Measurements from ENCODE around the gene PPP2R5C.
"Not testable (repeated sequence)": the region's sequence is repeated elsewhere in the genome, so short reads cannot be mapped to it uniquely, and the experiment has no call there.

The PPP2R5C gene

GRCh38 chr14:101749756-101750155 lies 11.8 kb upstream of the PPP2R5C start:
- not testable (repeated sequence) for H2AK5ac ChIP-seq (ENCODE audit: low read length); H3K27me3 ChIP-seq (ENCODE audit: insufficient read depth, low read length); H3K79me2 ChIP-seq (ENCODE audit: control insufficient read depth, insufficient read depth, low read length, poor library complexity); H2AFZ ChIP-seq (ENCODE audit: insufficient read depth, low read length, poor library complexity); H3K36me3 ChIP-seq (ENCODE audit: control insufficient read depth in 1 of 2, insufficient read depth in 2 of 2, low read length in 2 of 2); H3K4me3 ChIP-seq (ENCODE audit: low read depth, low read length); H2BK12ac ChIP-seq (ENCODE audit: low read length); H2BK120ac ChIP-seq (ENCODE audit: insufficient read depth, low read length, poor library complexity); H3K4ac ChIP-seq (ENCODE audit: low read depth, low read length); H3K23ac ChIP-seq (ENCODE audit: low read length); H3K4me1 ChIP-seq (ENCODE audit: control insufficient read depth in 1 of 2, insufficient read depth in 2 of 2, low read length in 2 of 2); H3K27ac ChIP-seq (ENCODE audit: low read depth, low read length); H3K14ac ChIP-seq (ENCODE audit: low read length); H4K12ac ChIP-seq (ENCODE audit: low read depth, low read length); H3K18ac ChIP-seq (ENCODE audit: low read length); H3K4me2 ChIP-seq (ENCODE audit: low read length); H4K91ac ChIP-seq (ENCODE audit: low read depth, low read length); H3K79me1 ChIP-seq (ENCODE audit: low read length); DNase-seq; H4K8ac ChIP-seq (ENCODE audit: low read depth, low read length); H2BK5ac ChIP-seq (ENCODE audit: low read depth, low read length, poor library complexity); H3K9me3 ChIP-seq (ENCODE audit: insufficient read depth, low read depth, low read length); H3K9ac ChIP-seq (ENCODE audit: low read length)
- WGBS (ENCODE audit: extremely low coverage, insufficient coverage, insufficient read length), result no CpG with 5 or more reads among the region's 5 CpGs

DNA sequence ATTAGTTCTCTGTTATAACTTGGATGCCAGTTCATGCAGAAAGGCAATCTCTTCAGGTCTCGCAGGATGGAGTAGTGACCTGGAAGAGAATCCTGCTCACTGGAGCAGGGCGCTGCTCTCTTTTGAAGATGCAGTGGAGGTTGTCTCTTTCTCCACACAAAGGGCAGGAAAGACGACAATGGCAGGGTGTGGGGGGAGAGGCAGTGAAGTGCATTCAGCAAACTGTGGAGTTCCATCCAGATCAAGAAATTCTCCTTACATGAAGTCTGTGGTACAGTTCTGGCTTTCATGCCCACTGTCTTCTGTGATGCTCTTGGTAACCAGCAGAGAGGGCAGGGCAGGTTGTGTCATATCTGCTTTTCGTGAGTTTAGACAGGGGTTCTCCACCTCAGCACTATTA lies 6.6 kb upstream of the PPP2R5C start:
- peaks cover 3% of the 10 kb centered on the region for H3K9me3 ChIP-seq (ENCODE audit: insufficient read depth, low read depth, low read length)
- no peak overlapping the region for H3K23ac ChIP-seq (ENCODE audit: low read length)
- no peak for DNase-seq
- no peaks in the 10 kb centered on the region for H3K36me3 ChIP-seq (ENCODE audit: control insufficient read depth in 1 of 2, insufficient read depth in 2 of 2, low read length in 2 of 2)
- no peak overlapping the region for H3K4me3 ChIP-seq (ENCODE audit: low read depth, low read length)
- H3K4me1 ChIP-seq (ENCODE audit: control insufficient read depth in 1 of 2, insufficient read depth in 2 of 2, low read length in 2 of 2), result peaks cover 0 to under 1% of the 10 kb centered on the region in 2 experiments
- no peaks in the 10 kb centered on the region for H3K79me2 ChIP-seq (ENCODE audit: control insufficient read depth, insufficient read depth, low read length, poor library complexity)
- no CpG with 5 or more reads among the region's 4 CpGs for WGBS (ENCODE audit: extremely low coverage, insufficient coverage, insufficient read length)
- no peak overlapping the region for H2BK5ac ChIP-seq (ENCODE audit: low read depth, low read length, poor library complexity)
- H2AFZ ChIP-seq (ENCODE audit: insufficient read depth, low read length, poor library complexity), result no peak overlapping the region
- no peak overlapping the region for H2BK12ac ChIP-seq (ENCODE audit: low read length)
- no peak overlapping the region for H3K4me2 ChIP-seq (ENCODE audit: low read length)
- H3K27ac ChIP-seq (ENCODE audit: low read depth, low read length), result no peak overlapping the region
- no peak overlapping the region for H4K91ac ChIP-seq (ENCODE audit: low read depth, low read length)
- H3K18ac ChIP-seq (ENCODE audit: low read length), result no peak overlapping the region
- no peaks in the 10 kb centered on the region for H3K27me3 ChIP-seq (ENCODE audit: insufficient read depth, low read length)
- no peak overlapping the region for H3K9ac ChIP-seq (ENCODE audit: low read length)
- no peak overlapping the region for H3K4ac ChIP-seq (ENCODE audit: low read depth, low read length)
- no peak overlapping the region for H2AK5ac ChIP-seq (ENCODE audit: low read length)
- H4K8ac ChIP-seq (ENCODE audit: low read depth, low read length), result no peak overlapping the region
- no peaks in the 10 kb centered on the region for H3K79me1 ChIP-seq (ENCODE audit: low read length)
- H4K12ac ChIP-seq (ENCODE audit: low read depth, low read length), result no peak overlapping the region
- no peak overlapping the region for H2BK120ac ChIP-seq (ENCODE audit: insufficient read depth, low read length, poor library complexity)
- H3K14ac ChIP-seq (ENCODE audit: low read length), result no peak overlapping the region

DNA sequence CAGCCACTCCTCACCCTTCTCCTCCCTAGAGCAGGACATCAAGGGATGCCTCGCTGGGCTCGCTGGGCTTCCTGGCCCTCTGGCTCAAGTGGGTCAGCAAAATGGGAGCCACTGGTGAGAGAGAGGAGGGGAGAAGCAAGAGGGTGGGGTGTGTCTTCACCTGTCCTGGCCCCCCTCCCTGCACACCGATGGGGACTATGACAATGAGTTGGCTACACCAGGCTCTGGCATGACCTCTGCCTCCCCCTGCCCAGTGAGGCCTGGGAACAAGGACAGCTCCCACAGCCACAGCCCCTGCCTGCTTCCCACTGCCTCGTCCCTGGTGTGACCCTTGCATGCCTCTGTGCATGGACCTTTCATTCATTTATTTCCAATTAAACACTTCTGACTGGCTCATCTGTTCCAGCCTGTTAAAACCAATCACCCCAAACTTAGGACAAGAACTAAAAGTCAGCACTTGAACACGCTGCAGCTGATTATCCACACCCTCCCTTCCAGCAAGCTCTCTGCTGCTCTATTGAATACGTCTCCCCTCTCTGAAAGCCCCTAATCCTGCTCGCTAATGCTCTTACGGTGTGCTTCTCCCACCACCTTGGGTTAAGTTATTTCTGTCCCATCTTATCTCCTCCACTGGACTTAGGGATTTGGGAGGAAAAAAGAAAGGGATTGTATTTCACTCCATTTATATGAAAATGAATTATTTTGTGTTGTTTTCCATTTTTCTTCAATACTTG lies 5.8 kb upstream of the PPP2R5C start:
- no peak overlapping the region for H3K14ac ChIP-seq (ENCODE audit: low read length)
- H3K23ac ChIP-seq (ENCODE audit: low read length), result no peak overlapping the region
- H3K79me2 ChIP-seq (ENCODE audit: control insufficient read depth, insufficient read depth, low read length, poor library complexity), result no peaks in the 10 kb centered on the region
- no peak overlapping the region for H3K9ac ChIP-seq (ENCODE audit: low read length)
- WGBS (ENCODE audit: extremely low coverage, insufficient coverage, insufficient read length), result no CpG with 5 or more reads among the region's 8 CpGs
- no peak overlapping the region for H2BK5ac ChIP-seq (ENCODE audit: low read depth, low read length, poor library complexity)
- peaks cover 3% of the 10 kb centered on the region in 2 experiments for H3K4me1 ChIP-seq (ENCODE audit: control insufficient read depth in 1 of 2, insufficient read depth in 2 of 2, low read length in 2 of 2)
- no peaks in the 10 kb centered on the region for H3K36me3 ChIP-seq (ENCODE audit: control insufficient read depth in 1 of 2, insufficient read depth in 2 of 2, low read length in 2 of 2)
- H2AK5ac ChIP-seq (ENCODE audit: low read length), result no peak overlapping the region
- no peak overlapping the region for H4K12ac ChIP-seq (ENCODE audit: low read depth, low read length)
- H3K4ac ChIP-seq (ENCODE audit: low read depth, low read length), result no peak overlapping the region
- H2AFZ ChIP-seq (ENCODE audit: insufficient read depth, low read length, poor library complexity), result no peak overlapping the region
- no peak overlapping the region for H3K4me3 ChIP-seq (ENCODE audit: low read depth, low read length)
- H4K8ac ChIP-seq (ENCODE audit: low read depth, low read length), result no peak overlapping the region
- H3K79me1 ChIP-seq (ENCODE audit: low read length), result no peaks in the 10 kb centered on the region
- no peak overlapping the region for H2BK12ac ChIP-seq (ENCODE audit: low read length)
- no peak overlapping the region for H4K91ac ChIP-seq (ENCODE audit: low read depth, low read length)
- H3K4me2 ChIP-seq (ENCODE audit: low read length), result no peak overlapping the region
- H3K9me3 ChIP-seq (ENCODE audit: insufficient read depth, low read depth, low read length), result peaks cover 3% of the 10 kb centered on the region
- no peaks in the 10 kb centered on the region for H3K27me3 ChIP-seq (ENCODE audit: insufficient read depth, low read length)
- no peak overlapping the region for H2BK120ac ChIP-seq (ENCODE audit: insufficient read depth, low read length, poor library complexity)
- no peak for DNase-seq
- H3K27ac ChIP-seq (ENCODE audit: low read depth, low read length), result no peak overlapping the region
- no peak overlapping the region for H3K18ac ChIP-seq (ENCODE audit: low read length)

DNA sequence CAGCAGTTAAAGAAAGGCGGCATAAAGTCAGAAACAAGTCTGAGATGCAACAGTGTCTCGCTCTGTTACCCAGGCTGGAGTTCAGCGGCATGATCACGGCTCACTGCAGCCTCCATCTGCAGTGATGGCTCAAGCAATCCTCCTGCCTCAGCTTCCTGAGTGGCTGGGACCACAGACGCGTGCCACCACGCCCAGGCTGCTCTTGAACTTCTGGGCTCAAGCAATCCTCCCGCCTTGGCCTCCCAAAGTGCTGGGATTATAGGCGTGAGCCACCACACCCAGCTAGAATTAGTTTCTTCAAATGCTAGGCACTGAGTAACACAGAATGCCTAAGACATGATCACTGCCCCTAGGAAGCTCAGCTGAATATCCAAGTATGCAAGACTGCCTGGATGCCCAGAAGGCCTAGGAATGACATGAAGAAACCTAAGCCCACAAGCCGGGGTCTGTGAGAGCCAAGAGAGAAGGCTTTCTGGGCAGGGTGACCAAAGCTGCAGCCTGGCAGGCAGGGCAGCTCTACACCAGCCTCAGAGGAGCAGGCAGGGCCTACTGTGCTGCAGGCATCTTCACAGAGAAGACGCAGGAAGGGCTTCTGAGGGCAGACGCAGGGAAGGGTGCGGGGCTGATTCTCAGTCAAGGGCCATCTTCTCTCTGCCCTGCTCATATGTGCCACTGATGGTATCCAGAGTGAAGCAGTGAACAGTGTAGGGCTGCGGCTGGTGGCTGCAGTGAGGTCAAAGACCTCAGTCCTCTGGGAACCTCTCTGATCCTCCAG lies 4.3 kb upstream of the PPP2R5C start:
- Histone ChIP-seq H4K91ac (ENCODE audit: low read depth, low read length) (no peak overlapping the region), H2BK120ac (ENCODE audit: insufficient read depth, low read length, poor library complexity) (no peak overlapping the region), H3K9ac (ENCODE audit: low read length) (no peak overlapping the region), H2BK5ac (ENCODE audit: low read depth, low read length, poor library complexity) (no peak overlapping the region), H2AFZ (ENCODE audit: insufficient read depth, low read length, poor library complexity) (no peak overlapping the region), H3K4me3 (ENCODE audit: low read depth, low read length) (no peak overlapping the region), H3K4me2 (ENCODE audit: low read length) (no peak overlapping the region), H3K36me3 (ENCODE audit: control insufficient read depth in 1 of 2, insufficient read depth in 2 of 2, low read length in 2 of 2) (no peaks in the 10 kb centered on the region), H2BK12ac (ENCODE audit: low read length) (no peak overlapping the region), H3K4me1 (ENCODE audit: control insufficient read depth in 1 of 2, insufficient read depth in 2 of 2, low read length in 2 of 2) (peaks cover 4 to 6% of the 10 kb centered on the region in 2 experiments), H3K4ac (ENCODE audit: low read depth, low read length) (no peak overlapping the region), H3K9me3 (ENCODE audit: insufficient read depth, low read depth, low read length) (peaks cover 3% of the 10 kb centered on the region), H4K8ac (ENCODE audit: low read depth, low read length) (no peak overlapping the region), H3K14ac (ENCODE audit: low read length) (no peak overlapping the region), H3K23ac (ENCODE audit: low read length) (no peak overlapping the region), H2AK5ac (ENCODE audit: low read length) (no peak overlapping the region), H3K79me2 (ENCODE audit: control insufficient read depth, insufficient read depth, low read length, poor library complexity) (peaks cover 4% of the 10 kb centered on the region), H4K12ac (ENCODE audit: low read depth, low read length) (no peak overlapping the region), H3K27ac (ENCODE audit: low read depth, low read length) (no peak overlapping the region), H3K18ac (ENCODE audit: low read length) (no peak overlapping the region), H3K79me1 (ENCODE audit: low read length) (peaks cover 3% of the 10 kb centered on the region), H3K27me3 (ENCODE audit: insufficient read depth, low read length) (peaks cover 3% of the 10 kb centered on the region)
- WGBS (ENCODE audit: extremely low coverage, insufficient coverage, insufficient read length), result no CpG with 5 or more reads among the region's 14 CpGs
- peak; percentile 14 to 56 for DNase-seq
